HG02610 (cell line): ENCODE results near the gene FAM193B.

Source experiments
- ATAC-seq: cut with Tn5 transposase; IDR thresholded peaks from one replicate; pipeline ENCODE4 v1.9.1; 2021; ENCODE audit warnings: mild to moderate bottlenecking, moderate library complexity; ENCODE audit not compliant: unreplicated experiment

Gene FAM193B

DNA sequence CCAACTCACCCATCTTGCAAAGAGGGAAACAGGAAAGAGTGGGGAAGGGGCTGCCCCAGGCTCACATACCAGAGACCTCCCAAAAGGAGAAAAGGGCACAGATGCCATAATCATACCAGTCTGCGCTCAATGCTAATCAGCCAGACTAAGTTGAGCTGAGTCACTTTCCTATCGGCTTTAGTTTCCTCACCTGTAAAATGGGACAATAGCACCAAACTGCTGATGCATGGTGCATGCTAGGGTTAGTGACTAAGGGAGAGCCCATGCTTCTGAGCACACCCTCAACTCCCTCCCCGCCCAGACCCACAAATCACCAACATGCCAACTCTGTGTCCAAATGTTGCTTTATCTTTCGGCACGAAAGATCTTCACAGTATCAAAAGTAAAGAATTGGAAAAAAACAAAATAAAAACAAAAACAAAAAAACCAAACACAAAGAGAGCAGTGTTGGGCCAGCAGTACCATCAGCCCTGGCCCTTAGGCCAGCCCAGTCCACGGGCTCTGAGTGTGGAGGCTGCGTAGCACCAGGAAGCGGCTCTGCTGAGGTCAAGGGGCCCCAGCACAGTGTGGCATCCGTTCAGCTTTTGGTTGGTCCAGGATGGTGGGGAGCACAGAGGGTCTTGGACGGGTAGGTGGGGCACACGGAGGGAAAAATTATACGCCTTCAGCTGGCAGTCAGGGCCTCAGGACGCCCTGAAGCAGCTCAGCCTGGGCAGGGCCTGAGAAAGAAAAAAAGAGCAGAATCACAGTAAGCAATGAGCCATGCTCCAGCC, 34.7 kb downstream of the FAM193B start:
- no peak for ATAC-seq

DNA sequence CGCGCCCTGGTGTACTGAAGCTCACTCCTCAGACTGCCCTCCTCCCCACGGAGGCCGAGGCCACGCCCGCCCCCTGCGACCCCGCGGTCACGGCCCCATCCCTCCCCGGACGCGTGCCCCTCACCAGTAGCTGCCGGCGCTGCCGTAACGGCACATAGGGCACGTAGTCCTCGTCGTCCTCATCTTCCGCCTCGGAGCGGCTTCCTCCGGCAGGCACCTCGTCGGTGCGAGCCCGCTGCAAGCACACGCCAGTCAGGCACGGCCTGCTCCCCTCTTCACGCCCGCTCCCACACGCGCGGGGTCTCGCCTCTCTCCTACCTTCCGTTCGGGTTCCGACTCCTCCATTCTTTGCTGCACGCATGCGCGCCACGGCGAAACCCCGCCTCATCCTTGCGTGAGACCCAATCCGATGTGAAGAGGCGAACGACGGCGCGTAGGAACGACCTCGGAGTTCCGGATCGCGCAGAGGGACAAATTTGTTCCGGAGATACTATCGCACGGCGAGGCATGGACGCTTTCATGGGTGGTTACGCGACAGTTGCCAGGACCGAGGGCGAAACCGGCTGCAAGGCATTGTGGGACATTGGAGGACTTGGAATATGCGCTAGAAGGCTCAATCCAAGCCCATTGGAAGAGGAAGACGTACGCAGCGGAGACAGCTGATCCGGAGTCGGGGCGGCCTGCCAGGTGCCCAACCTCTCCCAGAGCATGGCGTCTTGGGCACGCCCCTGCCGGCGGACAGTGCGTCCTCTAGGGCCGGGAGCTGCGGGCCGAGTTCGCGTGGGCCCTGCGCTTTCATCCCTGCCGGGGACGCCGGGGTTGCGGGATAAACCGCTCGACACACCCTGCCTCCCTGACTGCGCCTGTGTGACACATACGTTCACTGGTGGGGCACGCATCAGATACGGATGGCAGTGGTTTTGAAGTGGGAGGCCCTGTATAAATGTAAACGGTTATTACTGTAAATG, 37.5 kb downstream of the FAM193B start, which contains the start of gene DDX41:
Gene DDX41 (minus strand): TSS at position 361 of the 968 bp plus-strand sequence. CDS start 16 bp downstream, at position 345.
- ATAC-seq: peak; percentile 74

DNA sequence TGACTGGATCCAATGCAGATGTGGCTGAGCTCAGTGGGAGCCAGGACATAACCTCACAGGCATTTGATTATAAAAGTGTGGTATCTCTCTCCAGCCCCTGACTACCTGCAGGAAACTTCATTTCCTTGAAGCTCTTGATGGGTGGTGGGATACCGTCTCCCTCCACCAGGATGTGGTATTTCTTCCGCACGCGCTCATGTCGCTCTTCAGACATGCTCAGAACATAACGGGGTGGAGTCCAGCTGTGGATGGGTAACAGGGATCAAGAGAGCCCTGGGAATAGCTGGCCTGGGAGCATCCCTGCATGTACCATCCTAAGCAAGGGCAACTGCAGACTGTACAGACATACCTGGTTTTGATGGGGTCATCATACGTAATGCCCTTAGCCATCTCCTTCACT, 38.8 kb downstream of the FAM193B start:
- ATAC-seq: no peak

DNA sequence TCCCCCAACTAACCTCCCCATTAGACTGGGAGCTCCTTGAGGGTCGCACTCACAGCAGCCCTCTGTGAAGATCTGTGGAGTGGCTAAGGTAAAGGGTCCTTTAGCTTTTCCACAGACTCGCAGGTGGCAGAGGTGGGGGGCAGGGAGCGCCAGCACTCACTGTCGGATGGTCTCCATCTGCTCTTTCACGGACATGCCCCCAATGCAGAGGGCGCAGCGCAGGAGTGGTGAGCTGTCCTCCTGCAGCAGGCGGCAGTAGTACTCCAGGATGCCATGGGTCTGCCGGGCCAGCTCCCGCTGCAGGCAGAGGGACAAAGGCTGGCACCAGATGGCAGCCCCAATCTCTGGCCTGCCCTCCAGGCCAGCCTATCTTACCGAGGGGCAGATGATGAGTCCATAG, 39.8 kb downstream of the FAM193B start:
- no peak for ATAC-seq

DNA sequence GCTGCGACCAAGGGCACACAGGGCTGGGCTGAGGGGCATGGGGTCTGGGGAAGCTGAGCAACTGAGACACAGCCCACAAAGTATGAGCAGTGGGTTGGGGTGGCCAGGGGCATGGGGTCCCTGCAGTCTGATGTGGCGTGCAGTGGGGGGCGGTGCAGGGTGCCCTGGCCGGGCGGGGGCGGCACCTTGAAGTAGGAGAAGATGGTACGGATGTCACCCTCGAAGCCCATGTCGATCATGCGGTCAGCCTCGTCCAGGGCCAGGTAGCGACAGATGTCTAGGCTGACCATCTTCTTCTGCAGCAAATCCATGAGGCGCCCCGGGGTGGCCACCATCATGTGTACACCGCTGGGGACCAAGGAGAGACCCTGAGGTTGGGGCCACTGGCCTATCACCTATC, 40.9 kb downstream of the FAM193B start:
- no peak for ATAC-seq

DNA sequence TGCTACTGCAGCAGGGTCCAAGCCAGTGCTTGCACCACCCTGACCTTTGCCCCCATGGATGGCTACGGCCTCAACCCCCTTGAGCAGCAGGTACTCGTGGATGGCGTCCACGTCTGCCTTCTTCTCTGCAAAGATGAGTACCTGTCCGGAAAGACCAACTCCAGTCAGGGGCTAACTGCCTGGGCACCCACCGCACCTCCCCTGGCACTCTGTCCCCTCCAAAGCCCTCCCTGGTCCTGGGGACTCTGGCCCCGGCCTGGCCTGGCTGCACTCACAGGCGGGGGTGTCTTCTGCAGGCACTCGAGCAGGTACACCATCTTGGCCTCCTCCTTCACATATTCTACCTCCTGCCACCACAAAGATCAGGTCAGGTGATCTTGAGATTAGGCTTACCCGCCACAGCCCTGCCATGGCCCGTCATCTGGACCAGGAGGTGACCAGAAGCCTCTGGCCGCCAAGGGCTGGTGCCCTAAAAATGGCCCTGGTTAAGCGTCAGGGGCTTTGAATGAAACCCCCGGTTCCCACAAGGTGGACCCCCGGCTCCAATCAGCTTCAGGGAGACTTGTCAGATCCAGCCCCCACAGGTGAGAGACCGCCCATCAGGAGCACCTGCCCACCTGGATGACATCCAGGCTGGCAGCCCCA, 41.5 kb downstream of the FAM193B start:
- ATAC-seq: no peak

DNA sequence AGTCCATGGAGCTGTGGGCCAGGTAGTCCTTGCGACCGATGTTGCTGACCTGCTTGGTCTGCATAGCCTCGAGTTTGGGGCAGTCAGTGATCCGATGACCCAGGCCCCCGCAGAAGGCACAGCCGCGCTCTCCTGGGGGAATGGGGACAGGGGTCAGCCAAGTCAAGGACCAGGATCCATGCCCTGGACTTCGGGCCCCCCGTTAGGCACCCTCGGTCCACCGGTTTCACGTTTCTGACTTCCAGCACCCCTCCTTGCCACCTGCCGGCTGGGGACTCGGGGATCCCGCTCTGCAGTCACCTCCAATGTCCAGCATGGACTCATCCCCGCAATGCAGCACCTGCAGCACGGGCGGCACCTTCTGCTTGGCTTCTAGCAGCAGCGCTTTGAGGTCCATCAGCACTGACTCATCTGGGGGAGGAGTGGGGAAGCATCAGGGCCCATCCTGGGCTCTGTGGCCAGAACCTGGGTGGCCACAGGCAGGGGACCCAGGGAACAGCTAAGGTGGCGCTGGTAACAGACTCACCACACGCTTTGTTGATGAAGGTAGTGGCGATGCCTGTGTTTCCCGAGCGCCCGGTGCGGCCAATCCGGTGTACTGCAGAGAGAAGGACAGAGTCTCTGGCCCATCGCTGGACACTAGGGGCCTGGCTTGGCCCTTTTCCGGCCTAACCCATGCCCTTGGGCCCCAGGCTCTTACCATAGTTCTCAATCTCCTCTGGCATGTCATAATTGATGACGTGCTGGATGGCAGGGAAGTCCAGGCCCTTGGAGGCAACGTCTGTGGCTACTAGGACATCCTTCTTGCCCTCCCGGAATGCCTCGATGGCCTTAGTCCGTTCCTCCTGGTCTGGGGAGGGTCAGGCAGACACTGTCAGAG, 42.3 kb downstream of the FAM193B start:
- no peak for ATAC-seq

DNA sequence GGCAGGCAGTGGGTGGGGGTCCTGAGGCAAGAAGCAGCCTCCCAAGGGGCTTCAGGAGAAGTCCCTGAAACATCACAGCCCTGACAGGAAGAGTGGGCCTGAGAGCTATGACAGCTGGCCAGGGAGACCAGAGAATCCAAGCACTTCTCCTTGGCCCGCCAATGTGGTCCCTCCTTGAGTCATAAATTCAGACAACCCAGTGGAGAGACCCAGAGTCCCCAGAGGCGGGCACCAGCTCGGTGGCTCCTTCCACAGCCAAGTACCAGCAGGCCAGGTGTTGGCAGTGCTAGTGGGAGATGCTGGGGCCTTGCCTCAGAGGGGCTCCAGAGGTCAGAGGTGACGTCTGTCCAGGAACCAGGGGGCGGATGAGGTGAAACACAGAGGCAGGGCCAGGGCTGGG, 43.2 kb downstream of the FAM193B start:
- no peak for ATAC-seq

DNA sequence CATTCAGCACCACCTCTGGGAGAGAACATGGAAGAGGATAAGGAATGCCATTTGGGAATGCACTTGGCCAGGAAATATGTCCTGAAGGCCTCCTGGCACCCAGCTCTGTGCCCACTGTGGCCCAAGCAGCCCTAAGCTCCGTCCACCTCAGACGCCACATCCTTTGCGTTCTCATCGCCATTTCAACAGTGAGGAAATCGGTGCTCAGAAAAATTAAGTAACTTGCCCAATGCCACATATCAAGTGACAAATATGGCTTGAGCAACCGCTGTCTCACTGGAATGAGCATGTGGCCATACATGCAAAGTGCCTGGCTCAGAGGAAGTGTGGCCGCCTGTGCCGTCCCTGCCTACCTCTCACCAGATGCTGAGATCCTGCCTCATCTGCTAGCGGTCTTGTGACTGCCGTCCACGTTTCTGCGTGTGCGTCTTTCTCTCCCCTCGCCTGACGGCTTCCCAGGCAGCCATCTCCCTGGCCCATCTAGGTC, 43.8 kb downstream of the FAM193B start:
- peak; percentile 33 for ATAC-seq

DNA sequence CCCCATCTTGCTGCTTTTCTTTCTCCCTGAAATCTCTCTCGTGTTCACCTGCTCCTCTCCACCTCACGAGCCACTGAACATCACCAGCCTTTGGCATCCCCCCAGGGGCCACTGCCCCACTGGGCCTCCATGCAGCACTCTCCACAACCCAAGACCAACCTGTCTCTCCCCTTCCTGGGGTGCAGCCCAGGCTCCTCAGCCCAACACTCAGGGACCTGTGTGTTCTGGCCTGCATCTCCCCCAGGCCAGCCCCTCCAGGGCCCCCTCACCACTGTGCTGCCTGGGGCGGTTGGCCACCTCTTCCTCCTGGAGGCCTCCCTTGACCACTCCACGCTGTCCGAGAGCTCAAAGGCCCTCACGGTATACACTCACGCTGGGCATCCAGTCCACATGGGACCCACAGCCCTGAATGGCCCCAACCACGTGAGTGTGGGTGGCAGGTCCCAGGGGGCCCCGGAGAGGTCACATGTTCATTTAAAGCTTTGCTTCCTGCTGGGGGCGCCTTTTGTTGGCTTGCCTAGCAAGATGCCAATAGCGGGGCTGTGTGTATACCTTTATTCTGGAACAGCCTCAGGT, 44.3 kb downstream of the FAM193B start:
- ATAC-seq: no peak

DNA sequence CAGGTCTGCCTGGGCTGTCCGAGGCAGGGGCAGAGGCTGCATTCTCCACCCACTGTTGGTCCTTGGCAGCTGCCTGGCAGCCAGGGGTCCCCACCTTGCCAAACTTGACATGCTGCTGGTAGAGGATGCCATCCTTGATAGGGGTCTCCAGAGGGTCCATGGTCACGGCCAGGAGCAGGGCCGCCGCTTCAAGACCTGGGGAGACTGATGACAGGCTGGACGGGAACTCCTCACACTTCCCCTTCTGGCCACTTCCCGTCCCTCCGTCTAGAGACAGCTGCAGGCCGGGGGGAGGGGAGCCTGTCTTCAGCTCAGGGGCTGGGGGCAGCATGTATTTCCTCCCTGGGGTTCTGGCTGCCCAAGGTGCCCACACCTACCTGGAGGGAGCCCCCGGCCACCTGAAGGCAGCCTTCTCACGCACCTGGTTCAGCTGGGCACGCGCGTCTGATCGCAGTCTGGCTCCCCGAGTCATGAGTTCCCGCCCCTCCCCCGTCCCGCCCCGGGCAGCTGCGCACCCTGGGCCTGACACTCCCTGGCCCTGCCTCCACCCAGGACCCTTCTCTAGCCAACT, 44.9 kb downstream of the FAM193B start, which contains the start of gene DOK3:
Gene DOK3 (minus strand): TSS at position 446 of the 571 bp plus-strand sequence. CDS start 286 bp downstream, at position 160.
- no peak for ATAC-seq

DNA sequence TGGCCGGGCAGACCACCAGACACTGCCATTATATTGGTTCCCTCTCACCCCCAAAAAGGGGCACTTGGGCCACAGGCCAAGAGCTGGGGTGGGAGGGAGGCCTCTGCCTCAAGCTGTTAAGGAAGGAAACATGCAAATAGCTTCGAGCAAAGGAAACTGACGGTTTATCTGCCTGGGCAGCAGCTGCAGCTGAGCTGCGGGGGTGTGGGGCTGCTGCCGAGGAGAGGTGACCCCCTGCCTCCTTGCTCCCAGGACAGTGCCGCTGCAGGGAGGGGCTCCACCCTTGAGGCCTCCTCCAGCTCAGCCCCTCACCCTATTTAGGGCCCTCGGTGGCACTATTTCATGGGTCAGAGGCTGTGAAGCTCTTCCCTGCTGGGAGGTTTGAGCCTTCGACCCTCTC, 45.5 kb downstream of the FAM193B start:
- no peak for ATAC-seq

DNA sequence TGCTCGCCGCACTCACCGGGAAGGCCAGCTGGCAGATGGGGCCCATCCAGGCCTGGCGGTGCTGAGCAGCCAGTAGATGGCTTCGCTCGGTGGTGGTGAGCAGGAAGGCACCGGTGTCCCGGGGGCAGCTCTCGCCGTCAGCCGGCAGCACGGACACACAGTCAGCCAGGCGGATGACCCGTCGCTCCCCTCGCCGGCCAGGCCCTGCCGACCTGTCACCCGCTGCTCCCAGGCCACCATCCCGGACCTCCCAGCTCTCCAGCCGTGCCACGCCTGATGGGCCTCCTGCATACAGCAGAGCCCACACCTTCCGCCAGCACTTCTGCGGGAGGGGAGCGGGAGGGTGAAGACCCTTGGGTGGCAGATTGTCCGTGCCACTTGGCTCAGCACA, 46.1 kb downstream of the FAM193B start:
- ATAC-seq: no peak

DNA sequence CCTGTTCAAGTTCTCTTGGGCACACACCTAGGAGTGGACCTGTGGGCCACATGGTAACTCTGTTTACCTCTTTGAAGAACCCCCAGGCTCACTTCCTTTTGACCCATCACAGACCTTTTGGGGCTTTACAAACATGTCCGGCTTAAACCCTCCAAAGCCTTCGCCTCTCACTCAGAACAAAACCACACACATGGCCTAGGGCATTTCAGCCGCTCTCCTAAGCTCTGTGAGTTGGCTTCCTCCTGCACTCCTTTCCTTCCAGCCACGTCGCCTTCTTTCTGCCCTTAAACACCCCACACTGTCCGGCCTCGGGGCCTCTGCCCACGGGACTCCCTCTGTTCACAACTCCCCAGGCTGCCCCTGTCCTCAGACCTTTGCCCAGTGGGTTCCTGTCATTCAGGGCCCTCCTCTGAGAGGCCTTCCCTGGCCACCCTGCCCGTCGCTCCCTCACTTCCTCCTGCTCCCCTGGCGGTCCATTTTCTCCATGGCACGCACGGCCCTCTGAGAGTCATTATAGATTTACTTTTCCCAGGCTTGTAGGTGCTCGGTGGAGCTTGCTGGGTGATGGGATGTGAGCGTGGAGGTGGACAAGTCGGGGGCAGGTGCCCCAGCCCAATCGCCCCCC, 46.7 kb downstream of the FAM193B start:
- ATAC-seq: no peak

DNA sequence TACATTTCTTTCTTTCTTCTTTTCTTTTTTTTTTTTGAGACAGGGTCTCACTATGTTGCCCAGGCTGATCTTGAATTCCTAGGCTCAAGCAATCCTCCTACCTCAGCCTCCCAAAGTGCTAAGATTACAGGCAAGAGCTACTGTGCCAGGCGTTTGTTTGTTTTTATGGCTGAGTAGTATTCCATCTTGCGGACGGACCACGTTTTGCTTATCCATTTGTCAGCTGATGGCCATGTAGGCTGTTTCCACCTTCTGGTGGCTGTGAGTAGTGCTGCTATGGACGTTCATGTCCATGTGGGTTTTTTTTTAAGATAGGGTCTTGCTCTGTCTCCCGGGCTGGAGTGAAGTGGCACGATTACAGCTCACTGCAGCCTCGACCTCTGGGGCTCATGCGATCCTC, 47.2 kb downstream of the FAM193B start:
- ATAC-seq: no peak

DNA sequence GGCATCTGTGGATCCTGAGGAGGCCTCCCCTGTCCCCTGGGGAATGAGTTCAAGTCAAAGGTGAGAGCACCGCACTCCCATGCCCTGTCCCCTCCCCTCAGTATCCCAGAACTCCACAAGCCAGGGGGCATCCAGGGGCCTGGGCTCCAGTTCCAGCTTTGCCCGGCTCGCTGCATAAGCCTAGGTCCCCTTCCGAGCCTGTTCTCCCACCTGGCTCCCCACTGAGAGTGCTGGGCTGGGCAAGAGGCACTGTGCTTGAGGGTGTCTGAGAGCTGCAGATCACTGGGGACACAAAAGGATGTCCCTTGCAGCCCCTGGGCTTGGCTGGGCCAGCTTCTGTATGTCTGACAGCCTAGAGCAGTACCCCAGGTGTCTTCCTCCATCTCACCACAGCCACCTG, 49.3 kb downstream of the FAM193B start:
- no peak for ATAC-seq

DNA sequence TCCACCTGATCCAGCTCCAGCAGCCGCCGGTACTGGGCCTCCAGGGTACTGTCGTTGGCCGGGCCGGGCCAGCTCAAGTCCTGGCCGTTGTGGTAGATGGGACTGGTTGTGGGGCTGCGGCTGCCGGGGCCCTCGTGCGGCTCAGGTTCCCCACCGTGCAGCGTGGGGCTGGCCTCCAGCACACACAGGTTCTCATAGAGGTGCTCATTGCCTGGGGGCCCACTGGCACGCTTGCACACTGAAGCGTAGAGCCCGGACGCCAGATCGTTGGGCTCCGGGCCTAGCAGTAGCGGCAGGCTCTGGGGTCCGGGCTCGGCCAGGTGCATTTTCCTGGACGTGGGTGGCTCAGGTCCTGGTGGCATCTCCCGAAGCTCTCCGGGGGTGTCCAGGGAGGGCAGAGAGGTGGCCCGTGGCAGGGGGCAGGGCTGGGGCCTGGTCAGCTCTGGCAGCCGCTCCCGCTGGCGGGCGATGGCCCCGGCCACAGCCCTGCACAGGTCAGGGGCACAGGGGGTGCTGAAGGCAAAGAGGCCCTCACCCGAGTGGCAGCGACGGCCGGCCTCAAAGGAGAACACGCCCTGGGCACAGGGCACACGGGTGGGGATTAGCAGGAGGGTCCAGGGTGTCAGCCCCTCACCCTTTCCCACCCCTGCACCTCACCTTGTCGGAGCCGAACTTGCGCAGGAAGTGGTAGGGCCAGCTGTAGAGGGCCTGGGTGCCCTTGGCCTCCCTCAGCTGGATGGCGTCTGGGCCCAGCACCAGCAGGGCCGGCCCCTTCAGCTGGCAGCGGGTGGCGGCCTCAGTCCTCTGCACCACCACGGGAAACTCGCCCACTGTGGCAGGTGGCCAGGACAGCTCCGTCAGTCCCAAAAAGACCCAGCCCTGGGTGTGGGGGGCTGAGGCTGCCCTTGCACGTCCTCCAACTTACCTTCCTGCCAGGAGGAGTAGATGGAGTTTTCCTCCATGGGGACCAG, 50.0 kb downstream of the FAM193B start:
- ATAC-seq: no peak
